Activated T-helper 1 cell treated with Interleukin-2 at 50 U/mL for 16 hours (primary cell): ENCODE data around the gene AKAP7.

Experiments
- DNase-seq: peaks from one replicate; pipeline ENCODE4 v3.0.0-alpha.2; 2020; ENCODE audit warnings: low read depth

The AKAP7 gene

DNA sequence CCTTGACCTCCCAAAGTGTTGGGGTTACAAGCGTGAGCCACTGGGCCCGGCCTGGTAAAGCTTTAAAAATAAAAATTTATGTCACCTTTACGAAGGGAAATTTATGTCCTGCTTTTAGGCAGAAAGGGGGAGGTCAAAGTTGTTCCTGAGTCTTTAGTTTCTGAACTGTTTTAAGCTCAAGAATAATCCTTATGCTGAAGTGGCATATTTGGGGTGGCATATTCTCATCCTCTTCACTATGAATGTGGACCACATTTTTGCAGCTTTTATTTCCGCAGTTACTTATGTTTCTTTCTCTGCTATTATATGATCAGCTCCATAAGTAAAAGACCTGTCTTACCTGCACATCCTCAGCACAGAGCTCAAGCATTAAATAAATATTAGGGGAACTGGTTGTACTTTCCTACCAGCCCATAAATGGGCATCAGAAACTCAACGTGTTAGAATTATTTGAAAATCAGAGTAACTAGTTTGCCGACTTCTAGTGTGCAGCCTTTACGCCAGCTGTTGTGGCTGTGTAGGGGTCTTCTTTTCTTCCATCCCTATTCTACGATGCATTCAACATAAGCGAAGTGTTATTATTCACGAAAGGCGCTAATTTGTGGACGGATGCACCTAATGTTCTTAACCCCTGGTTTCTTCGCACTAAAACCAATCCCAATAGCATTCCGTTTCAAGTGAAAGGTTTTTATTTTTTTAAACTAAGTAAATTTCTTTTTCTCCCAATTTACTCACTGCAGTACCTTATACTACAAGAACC lies 867 bp upstream of the AKAP7 start:
- no peak for DNase-seq

DNA sequence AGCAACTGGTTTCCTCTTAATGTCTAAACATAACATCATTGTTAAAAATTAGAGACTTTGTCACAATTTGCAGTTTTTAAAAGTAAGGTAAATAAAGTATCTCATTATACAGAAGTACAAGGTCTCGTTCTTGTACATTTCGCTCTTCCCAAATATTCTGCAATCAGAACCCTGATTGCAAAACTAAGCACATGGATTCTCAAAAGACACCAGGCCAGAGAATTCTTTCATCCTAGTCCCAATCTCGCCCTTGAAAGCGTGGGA lies 355 bp upstream of the AKAP7 start:
- no peak for DNase-seq

DNA sequence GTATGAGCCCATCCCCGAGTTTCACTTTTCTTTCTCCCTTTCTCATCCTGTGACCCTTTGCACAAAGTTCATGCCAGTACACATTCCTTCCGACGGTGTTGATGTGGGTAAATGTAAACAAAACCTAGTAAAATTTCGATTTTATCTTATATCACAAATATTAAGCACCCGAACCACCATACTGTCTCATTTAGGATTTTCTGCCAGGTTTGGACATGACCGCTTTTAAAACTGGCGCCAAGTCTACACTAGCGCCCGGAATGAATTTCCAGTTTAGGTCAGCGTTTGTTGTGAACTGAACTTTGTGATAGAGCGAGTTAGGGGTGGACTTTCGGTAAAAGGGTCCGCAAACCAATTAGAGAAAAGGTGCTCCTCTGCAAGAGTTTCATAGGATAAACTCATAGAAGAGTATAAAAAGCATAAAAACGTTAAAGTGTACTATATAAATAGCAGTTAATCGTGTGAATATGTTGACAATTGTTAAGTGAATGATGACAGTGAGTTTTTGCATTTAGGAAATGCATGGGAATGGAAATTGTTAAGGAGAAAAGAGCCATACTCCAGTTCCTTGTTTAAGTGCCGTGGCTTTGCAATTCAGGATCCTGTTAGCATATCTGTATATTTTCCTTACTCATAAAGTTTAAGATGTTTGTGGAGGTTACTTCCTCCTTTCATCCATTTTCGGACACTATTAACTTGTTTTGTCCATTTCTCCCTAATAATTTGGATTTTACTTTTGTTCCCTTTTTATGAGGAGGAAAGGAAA lies 937 bp downstream of the AKAP7 start:
- DNase-seq: no peak

DNA sequence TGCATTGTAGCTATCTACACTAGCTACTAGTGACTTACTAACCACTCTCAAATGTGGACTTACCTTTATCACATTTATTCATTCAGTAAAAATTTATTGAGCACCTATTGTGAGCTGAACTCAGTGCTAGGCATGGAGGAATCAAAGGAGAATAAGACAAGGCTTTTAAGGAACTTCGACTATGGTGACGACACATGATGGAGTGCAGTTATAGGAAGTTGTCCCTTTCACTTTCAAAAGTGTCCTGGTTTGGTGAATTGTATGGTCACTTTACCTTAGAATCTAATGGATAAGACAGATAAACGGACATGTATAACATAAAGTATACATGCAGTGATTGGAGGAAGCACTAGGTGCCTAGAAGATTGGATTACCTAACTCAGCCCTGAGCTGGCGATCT lies 4.3 kb downstream of the AKAP7 start:
- DNase-seq: no peak

DNA sequence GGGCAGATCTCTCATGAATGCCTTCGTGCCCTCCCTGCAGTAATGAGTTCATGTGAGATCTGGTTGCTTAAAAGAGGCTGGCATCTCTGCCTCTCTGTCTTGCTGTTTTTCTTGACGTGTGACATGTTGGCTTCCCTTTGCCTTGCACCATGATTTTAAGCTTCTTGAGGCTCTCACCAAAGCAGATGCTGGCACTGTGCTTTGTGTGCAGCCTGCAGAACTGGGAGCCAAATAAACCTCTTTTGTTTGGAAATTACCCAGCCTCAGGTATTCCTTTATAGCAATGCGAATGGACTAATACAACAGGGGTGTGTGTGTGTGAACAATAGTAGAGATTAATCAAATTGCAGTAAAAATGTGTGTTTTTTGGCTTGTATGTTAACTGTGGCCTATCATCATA lies 8.1 kb downstream of the AKAP7 start:
- DNase-seq: no peak

DNA sequence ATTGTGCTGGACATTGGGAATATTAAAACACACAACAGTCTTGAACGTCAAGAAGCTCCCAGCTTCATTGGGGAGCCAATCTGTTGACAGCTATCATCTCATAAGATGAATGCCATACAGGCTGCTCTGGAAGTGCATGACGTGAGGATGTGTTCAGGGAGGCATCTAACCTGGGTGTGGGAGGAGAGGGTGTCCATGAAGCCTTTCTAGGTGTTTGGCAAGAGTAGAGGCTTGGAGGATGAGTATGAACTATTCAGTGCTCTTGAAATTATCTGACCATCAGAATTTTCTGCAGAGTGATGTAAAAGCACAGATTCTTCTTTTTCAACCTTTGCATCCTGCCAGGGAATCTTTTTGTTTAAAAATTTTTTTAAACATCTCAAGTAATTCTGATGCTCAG lies 11.6 kb downstream of the AKAP7 start:
- DNase-seq: no peak

DNA sequence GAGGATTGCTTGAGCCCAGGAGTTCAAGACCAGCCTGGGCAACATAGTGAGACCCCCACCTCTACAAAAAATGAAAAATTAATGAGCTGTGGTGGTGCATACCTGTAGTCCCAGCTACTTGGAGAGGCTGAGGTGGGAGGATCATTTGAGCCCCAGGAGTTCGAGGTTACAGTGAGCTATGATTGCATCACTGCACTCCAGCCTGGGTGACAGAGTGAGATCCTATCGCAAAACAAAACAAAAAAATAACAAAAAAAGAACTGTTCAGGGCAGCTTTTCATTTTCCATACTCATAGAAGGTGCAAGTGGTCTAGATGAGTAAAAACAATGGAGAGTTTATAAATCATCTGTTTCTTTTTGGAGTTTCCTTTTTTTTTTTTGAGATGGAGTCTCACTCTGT lies 21.1 kb downstream of the AKAP7 start:
- DNase-seq: no peak

DNA sequence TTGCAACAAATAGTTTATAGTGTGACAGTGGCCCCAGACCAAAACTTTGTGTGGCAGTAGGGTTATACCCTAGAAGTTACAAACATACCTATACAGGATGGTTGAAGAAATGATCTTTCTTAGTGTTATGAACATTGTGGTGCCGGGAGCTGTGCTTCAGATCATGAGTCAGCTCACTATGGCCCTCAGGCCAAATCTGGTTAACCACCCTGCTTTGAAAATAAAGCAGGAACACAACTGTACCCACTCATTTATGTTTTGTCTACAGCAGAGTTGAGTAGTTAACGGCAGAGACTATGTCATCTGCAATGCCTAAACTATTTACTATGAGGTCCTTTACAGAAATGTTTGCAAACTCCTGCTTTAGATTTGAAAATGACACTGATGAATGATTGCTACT lies 24.3 kb downstream of the AKAP7 start:
- no peak for DNase-seq

DNA sequence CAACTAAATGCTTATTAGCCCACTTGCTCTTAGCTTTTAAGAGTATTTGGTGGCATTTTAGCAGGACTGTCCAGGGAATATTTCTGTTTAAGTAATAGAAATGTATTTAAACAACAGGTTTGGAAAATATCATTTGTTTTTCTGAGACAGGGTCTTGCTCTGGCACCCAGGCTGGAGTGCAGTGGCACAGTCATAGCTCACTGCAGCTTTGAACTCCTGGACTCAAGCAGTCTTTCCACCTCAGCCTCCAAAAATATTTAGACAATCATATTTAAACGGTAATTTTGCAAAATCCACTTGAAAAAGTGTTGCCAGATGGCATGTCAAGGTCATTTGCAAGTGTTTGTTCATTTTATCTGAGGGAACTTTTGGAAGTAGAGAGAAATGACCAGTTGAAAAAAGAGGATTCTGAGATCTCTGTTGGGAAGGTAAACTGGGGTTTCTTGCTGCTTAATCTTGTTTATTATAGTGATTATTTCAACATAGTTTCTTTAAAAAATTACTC lies 25.0 kb downstream of the AKAP7 start:
- no peak for DNase-seq

DNA sequence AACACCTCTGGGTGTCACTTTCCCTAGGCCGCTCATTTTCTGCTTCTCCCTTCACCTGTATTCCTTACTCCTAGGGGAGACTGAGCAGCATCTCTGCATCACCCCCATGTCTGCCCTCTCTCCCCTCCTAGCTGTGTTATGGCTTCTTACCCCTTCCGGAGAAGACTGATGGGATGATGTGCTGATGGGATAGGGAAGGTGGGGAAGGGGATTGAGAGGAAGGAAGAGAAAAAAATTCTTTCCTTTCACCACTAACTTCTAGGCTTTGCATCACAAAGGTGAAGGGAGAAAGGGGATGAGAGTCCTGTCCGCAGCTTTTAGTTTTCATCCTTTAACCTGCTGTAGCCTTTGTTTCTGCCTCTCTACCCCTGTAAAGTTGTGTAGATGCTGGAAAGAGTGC lies 26.7 kb downstream of the AKAP7 start:
- DNase-seq: no peak

DNA sequence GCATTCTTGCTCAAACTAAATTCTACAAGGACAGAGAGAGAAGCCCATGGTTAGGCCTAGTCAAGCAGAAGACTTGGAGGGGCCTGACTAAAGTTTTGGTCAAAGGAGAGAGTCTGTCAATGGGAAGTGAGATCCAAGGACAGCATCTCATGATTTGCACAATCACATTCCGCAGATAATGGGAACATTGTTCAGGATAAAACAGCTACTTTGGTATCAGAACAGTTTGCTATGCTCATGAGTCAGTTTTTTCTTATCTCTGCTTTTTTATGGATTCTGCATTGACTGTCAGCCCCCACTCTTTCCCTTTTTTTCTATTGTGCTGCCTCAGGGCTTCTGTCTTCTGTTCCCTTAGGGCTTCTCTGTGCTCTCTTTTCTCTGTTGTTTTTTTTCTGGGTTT lies 28.6 kb downstream of the AKAP7 start:
- no peak for DNase-seq

DNA sequence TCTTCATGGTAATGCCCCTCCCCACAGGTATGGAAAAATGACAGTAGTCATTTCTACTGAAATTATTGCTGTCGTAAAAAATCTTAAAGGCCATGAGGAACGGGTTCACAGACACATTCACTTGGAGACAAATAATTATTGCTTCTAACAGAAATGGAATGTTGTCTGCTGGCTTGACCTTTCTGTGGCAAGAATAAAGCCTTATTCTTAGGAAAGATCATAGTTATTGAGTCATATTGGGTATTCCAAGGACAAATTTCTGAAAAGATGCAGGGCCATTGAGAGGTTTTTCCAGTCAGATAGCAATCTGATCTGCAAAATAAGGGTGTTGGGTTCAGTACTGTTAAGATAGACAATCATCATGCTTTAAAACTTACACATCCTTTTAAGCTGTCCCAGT lies 29.2 kb downstream of the AKAP7 start:
- DNase-seq: no peak

DNA sequence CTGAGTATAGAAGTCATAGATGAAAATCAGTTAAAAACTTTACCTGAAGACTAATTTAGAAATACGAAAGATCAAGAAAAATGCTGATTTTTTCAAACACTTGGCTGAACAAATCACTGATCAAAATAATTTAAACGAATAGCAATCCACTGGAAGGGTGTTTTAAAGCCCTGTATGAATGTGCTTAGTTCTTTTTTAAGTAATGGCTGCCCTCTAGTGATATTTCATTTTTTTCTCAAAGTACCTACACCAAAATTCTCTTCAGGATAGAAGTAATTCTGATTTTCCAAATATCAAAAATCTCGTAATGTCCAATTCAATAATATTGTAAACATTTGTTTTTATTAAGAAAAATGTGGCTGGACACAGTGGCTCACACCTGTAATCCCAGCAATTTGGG lies 32.5 kb downstream of the AKAP7 start:
- DNase-seq: no peak

DNA sequence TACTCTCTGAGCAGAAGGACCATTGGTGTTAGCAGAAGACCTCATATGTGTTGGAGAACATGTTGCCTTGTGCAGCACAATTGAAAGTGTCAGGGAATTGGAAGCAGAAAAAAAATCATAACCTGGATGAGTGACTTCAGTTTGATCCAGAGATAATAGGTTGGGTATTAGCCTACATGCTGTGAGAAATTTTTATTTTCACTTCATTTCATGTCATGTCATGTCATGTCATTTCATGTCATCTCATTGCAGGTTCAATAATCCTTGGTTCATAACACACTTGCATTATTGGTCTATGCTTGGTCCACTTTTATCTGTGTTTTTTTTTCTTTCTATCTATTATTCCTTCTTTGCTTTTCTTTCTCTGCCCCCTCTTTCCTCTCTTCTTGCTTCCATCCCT lies 34.3 kb downstream of the AKAP7 start:
- DNase-seq: no peak

DNA sequence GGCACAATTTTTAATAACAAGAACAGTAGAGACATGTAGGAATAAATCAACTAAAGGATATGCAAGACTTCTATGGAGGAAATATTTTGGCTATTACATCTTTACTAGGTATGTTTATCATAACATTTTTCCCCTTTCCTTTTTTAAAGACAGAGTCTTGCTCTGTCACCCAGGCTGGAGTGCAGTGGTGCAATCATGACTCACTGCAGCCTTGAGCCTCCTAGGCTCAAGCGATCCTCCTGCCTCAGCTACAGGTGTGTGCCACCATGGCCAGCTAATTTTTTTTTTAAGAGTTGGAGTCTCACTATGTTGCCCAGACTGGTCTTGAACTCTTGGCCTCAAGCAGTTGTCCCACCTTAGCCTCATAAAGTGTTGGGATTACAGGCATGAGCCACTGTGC lies 37.0 kb downstream of the AKAP7 start:
- no peak for DNase-seq

DNA sequence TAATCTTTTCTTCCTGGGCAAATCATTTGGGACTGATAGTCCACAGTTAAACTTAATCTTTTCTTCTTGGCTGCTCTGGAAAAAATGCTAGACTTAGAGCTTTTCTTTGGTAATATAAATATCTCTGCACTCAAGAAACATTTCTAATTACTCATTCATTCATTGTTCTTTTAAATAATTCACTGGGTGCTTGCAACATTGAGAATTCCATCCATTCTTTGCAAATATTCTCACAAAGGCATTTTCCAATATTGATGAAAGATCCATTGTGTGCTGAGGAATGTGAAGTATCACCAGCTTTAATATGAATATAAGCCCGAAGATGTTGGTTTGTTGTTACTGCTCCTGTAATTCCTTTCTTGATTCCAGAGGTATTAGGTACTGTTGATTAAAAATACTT lies 38.4 kb downstream of the AKAP7 start:
- DNase-seq: no peak

DNA sequence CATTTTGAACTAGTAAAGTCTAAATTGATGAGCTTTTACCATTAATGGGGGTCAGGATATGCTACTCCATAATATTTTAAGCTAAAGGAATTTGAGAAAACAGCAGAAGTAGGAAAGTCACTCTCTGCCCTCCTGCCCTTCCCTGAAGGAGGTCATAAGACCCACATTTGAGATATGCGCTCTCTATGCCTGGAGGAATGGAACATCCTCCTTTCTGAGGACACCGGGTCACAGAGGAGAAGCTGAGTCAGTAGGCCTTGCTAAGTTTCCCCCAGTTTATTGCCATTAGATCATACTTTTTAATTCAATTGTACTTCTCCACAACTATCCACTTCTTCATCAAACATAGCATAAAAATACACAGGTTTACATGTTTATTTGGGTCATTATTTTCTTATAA lies 40.3 kb downstream of the AKAP7 start:
- DNase-seq: no peak

DNA sequence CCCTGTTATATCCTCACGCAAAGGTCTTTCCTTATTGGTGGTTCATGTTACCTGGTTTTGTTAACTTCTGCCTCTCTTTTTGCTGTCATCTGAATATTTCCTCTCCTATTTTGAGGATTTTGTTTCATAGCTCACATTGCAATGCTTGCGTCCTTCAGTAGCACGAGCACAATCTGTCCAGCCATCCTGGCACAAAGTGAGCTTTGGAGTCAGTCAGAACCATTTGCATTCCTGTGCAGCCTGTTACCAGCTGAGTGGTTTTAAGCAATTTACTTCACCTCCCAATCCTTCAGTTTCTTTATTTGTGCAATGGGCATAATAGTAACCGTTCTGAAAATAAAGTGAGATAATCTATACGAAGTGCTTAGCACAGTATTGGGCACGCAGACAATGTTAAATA lies 42.7 kb downstream of the AKAP7 start:
- no peak for DNase-seq

DNA sequence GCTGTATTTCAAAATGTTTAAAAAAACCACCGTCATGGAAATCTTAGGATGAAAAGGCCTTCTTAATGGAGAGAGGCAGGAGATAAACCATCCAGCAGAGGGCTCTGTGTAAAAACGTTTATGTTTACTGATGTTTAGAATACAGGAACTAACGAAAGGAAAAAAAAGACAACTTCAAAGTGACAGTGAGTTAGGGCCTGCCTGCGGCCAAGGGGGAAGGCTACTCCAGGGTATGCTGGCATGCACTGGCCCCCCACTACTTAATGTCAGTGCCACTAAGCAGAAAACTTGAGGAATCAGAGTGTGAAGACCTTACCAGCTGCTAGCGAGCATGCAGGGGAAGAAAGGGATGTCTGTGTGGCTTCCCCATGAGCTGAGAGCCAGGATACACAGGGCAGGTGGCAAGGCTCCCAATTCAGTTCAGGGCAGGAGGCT lies 47.7 kb downstream of the AKAP7 start:
- DNase-seq: no peak

DNA sequence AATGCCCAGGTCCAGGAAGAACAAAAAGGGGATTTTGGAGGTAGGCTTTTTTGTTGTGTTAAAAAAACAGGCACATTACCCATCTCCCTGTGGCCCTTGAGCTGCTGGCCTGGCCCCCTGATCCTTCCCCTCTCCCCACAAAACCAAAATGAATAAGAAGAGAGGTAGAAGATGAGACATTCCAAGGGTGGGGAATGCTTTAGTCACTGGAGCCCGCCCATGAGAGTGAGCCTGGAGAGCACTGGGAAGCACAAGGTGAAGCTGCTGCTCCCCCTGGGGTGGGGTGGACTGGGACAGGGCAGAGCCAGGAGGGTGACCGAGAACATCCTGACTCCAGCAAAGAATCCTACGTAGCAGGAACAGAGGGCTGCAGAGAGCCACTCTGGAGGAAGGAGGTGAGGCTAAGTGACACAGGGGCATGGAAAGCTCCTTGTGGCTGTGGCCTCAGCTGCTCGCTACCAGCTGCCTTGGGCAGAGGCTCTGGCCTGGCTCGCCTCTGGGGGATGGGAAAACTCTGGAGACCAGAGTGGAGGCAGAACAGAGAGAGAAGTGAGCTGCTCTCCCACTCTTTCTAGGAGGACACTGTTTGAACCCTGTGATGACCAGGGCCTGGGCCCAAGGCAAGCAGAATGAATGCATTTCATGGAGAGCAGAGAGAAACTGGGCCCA lies 48.3 kb downstream of the AKAP7 start:
- DNase-seq: no peak

DNA sequence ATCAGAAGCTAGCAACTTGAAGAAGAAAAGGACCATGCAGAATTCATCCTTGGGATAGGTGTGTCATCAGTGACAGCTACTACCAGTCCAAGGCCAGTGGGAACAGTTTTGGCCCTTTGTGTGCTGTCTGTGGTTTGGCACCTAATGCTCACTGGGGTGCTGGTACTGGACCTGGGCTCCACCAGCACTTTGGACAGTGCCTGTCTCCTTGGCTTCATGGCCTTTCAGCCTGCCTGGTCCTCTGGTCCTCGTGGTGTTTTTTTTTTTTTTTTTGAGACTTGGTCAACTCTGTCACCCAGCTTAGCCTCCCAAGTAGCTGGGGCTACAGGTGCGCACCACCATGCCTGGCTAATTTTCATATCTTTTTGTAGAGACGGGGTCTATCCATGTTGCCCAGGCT lies 56.3 kb downstream of the AKAP7 start:
- no peak for DNase-seq

DNA sequence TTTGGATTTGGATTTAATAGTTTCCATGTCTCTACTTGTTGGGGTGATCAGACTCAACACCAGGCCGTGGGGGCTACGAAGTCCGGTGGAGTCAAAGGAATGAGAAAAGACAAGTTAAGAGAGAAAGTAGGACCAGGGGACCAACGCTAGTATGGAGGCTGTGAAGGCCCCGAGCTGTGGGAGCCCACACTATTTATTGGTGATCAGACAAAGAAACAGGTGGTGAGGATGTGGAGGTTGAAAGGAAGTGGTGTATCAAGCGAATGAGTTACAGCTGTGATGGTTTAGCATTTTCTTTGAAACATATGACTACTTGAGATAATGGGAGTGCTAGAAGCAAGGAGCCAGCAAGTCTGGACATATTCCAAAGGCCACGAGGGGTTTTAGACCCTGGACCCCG lies 62.4 kb downstream of the AKAP7 start:
- no peak for DNase-seq

DNA sequence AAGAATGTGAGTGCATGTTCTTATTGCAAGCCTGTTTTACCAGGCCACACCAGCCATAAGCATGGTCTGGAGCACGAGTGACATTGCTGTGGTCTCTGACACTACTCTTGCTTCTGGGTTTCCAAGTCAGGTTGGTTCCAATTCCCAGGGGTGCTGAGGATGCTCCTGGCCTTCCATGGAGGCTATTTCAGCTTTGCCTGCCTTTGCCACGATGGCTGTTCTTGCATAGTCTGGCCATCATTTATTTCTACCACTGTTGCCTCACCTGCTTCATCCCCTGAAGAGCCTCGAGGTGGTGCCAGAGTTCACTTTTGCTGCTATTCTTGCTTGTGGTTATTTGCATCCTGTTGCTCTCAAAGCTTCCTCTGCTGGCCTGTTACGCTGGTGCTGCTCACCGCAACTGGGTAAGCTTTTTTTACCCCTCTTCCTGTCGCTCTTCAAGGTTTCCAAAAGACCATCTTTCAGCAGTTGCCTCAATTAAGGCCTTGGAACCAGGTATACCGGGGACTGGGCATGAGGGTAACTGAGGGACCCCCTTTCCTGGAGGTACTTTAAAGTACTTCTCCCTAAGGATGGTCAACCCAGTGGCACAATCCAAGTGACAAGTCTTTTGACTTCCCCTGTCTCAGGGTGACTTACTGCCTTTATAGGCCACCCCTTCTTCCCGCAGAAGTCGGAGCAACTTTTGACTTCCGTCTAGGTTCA lies 64.5 kb downstream of the AKAP7 start:
- peak; percentile 63 for DNase-seq
